Measurements from ENCODE around the gene LSM14B. TPM values are rescaled to one million over a fixed set of nuclear protein-coding genes. Genes with fewer than 3 reads are reported as not detected.

The LSM14B gene
- total RNA-seq, 1 donor from 2014 or later = 35.1 TPM

DNA sequence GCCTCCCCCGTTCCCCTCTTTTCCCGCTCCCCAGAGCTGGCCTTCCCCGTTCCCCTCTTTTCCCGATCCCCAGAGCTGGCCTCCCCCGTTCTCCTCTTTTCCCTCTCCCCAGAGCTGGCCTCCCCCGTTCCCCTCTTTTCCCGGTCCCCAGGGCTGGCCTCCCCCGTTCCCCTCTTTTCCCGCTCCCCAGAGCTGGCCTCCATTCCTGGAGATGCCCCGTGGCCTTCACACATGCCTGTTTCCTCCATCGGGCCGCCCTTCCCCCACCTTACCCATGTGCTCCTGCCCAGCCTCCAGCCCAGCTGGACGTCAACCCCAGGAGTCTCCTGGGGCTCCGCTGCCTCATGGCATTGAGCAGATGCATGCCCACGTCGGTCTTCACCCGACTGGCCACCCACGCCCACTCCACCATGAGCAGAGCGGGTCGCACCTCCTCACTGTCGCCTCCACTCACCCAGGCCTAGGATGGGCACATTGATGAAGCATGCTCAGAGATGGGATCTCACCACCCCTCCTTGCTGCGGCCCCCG is 29.6 kb downstream of the LSM14B start:
- Histone ChIP-seq H3K27me3 (no peaks in the 10 kb centered on the region), H3K9me3 (no peaks in the 10 kb centered on the region), H3K36me3 (no peaks in the 10 kb centered on the region), H3K4me1 (peaks cover 24% of the 10 kb centered on the region), H3K27ac (no peak overlapping the region), H3K4me3 (no peak overlapping the region)
- TF ChIP-seq, protein P1, sequence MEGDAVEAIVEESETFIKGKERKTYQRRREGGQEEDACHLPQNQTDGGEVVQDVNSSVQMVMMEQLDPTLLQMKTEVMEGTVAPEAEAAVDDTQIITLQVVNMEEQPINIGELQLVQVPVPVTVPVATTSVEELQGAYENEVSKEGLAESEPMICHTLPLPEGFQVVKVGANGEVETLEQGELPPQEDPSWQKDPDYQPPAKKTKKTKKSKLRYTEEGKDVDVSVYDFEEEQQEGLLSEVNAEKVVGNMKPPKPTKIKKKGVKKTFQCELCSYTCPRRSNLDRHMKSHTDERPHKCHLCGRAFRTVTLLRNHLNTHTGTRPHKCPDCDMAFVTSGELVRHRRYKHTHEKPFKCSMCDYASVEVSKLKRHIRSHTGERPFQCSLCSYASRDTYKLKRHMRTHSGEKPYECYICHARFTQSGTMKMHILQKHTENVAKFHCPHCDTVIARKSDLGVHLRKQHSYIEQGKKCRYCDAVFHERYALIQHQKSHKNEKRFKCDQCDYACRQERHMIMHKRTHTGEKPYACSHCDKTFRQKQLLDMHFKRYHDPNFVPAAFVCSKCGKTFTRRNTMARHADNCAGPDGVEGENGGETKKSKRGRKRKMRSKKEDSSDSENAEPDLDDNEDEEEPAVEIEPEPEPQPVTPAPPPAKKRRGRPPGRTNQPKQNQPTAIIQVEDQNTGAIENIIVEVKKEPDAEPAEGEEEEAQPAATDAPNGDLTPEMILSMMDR (IDR thresholded peaks at IDR 0.05) = no peak
- no peak for ATAC-seq
- intact Hi-C loops (cut with DNase I) = no loop called here
- no peak for DNase-seq

DNA sequence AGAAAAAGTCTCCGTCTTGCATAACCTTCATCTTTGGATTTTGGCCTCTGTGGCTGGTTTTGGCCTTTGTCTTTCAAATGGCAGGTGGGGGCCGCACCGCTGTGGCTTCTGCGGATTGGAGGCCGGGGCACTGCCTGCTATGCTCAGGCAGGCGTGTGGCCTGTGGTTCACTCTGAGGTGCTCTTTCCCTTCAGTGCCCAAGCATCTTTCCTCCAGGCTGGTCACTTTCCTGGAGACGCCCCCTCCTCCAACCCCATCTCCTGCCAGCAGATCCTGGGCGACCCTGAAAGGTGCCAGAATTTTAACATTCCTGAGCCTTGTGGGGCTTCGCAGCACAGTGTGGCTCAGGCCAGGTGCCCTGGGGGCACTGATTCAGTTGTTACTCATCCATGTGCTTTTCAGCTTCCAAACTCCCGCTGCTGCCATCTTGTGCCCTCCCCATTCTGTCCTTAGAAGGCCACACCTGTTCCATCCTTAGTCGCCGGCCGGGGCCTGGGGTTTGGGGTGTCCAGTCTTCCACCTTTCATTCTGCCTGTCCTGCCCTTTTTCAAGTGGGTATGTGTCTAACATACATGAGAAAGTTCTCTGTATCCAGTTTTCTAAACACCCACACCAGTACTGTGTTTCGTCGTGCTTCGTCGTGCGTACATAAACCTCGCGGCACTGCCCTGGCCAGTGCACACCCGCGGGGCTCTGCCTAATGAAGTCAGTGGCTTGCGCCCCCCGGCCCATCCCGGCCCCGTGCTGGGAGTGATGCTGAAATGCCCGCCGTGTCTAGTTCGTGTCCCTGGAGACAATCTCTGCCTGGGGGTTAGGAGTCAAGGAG is 33.4 kb downstream of the LSM14B start:
- no peaks in the 10 kb centered on the region for H3K27me3 ChIP-seq
- intact Hi-C loops (cut with DNase I) = no loop called here
- no peak for ATAC-seq
- H3K27ac ChIP-seq = no peak overlapping the region
- H3K4me3 ChIP-seq = no peak overlapping the region
- DNase-seq = no peak
- H3K4me1 ChIP-seq = peaks cover 9% of the 10 kb centered on the region
- TF ChIP-seq, protein P1 (IDR thresholded peaks at IDR 0.05) = no peak
- H3K9me3 ChIP-seq = no peaks in the 10 kb centered on the region
- peaks cover 3% of the 10 kb centered on the region for H3K36me3 ChIP-seq

DNA sequence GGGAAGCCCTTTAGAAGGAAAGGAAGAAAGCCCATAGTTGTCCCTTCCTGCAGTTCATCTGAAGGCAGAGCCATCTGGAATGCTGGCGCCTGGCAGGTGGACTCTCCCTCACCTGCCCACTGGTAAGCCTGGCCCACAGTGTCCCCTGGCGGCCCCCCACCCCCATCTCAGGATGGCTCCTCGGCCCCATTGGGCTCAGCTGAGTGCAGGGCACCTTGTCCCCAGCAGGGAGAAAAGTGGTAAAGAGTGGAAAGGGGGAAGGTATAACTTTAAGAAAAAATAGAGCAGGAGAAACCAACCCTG is 33.9 kb downstream of the LSM14B start:
- Histone ChIP-seq H3K36me3 (peaks cover 9% of the 10 kb centered on the region), H3K27me3 (no peaks in the 10 kb centered on the region), H3K4me1 (peaks cover 9% of the 10 kb centered on the region), H3K4me3 (no peak overlapping the region), H3K27ac (no peak overlapping the region), H3K9me3 (no peaks in the 10 kb centered on the region)
- ATAC-seq (no peak), DNase-seq (no peak)
- TF ChIP-seq, protein P1 (IDR thresholded peaks at IDR 0.05) = no peak
- intact Hi-C loops (cut with DNase I) = no loop called here

DNA sequence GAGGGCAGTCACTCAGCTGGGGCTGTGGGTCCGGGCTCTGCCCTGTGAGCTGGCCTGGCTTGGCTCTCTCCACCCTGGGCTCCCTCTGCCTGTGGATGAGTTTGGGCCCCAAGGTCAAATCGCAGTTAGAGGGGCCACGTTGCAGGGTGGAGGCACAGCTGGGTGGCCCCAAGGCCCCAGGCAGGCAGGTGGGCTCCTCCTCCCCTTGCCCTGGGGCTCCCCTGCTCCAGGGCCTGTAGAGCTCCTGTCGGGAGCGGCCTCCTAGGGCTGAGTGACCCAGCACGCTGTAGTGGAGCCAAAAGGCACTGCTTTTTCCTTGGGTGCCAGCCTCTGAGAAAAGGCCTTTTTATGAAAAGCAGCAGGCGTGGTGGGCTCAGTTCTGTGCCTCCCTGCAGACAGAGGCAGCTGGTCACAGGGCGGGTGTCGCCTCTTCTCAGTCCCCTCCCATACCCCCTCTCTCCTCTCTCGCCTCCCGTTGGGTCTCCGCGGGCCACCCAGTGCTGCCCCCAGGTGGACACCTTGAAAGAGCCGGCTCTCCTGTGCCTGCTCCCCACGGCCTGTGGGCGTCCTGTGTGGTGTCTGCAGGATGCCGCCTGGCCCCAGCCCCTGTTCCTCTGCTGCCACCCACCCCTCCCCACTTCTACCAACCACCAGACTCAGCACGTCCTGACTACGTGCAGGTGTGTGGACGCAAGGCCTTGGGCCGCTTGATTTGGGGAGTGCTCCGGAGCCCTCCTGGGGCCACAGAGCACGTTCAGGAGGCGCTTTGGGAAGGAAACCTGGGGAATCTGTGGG is 34.5 kb downstream of the LSM14B start:
- intact Hi-C loops (cut with DNase I) = no loop called here
- Histone ChIP-seq H3K27me3 (no peaks in the 10 kb centered on the region), H3K9me3 (no peaks in the 10 kb centered on the region), H3K4me1 (peaks cover 9% of the 10 kb centered on the region), H3K4me3 (no peak overlapping the region), H3K36me3 (peaks cover 15% of the 10 kb centered on the region), H3K27ac (no peak overlapping the region)
- peak; percentile 89 for ATAC-seq
- TF ChIP-seq, protein P1 (IDR thresholded peaks at IDR 0.05) = peak; percentile 64
- DNase-seq = peak; percentile 80

DNA sequence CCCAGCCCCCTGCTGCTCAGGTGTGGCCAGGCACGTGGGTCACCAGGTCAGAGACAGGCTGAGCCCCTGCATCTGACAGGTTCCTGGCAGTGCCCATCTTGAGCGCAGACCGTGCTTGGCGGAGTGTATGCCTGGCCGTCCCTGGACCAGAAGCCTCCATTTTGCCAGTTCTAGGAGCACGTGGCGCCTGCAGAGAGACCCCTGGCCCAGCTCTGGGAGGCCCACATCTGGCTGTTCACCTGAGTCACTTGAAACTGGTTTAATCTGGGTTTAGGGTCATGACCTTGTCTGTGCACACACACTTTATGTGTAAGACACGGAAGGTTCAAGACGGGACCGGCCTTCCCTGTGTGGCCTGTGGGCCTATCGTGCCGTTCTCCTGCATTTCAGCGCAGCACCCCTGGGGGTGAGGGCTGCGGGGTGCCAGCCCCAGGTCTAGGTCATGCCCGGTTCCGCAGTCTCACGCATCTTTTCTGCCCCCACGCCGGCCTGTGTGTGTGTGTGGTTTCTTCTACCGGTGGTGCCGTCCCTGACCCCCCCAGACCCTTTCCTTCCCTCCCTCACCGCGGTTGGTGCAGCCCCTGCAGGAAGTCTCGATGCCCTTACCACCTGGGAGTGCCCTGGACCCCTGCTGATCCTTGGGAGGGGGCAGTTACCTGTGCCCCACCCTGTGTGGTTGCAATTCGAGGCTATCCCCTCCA is 35.3 kb downstream of the LSM14B start:
- Histone ChIP-seq H3K4me3 (no peak overlapping the region), H3K27me3 (no peaks in the 10 kb centered on the region), H3K36me3 (peaks cover 20% of the 10 kb centered on the region), H3K9me3 (no peaks in the 10 kb centered on the region), H3K27ac (no peak overlapping the region), H3K4me1 (peaks cover 9% of the 10 kb centered on the region)
- DNase-seq (no peak), ATAC-seq (no peak)
- intact Hi-C loops (cut with DNase I) = no loop called here
- TF ChIP-seq, protein P1 (IDR thresholded peaks at IDR 0.05) = no peak
